RPMI7951 (cell line): Measurements from ENCODE around the gene ANKRD42. TPM values are rescaled to one million over a fixed set of nuclear protein-coding genes. Genes with fewer than 3 reads are reported as not detected.

Source experiments
- DNase-seq: peaks from one replicate; pipeline ENCODE4 v3.0.0-alpha.2; 2012; ENCODE audit warnings: low read depth
- total RNA-seq: library from RNA; depleted of rRNA; stranded (reverse); fragments of >200 nt; shearing (Covaris generic); gene quantifications from 2 replicates; pipeline ENCODE4 v1.2.3, GENCODE V29; 2014; rRNA removed

ANKRD42 gene
- total RNA-seq: 4.5 and 5.8 TPM in 2 replicates

DNA sequence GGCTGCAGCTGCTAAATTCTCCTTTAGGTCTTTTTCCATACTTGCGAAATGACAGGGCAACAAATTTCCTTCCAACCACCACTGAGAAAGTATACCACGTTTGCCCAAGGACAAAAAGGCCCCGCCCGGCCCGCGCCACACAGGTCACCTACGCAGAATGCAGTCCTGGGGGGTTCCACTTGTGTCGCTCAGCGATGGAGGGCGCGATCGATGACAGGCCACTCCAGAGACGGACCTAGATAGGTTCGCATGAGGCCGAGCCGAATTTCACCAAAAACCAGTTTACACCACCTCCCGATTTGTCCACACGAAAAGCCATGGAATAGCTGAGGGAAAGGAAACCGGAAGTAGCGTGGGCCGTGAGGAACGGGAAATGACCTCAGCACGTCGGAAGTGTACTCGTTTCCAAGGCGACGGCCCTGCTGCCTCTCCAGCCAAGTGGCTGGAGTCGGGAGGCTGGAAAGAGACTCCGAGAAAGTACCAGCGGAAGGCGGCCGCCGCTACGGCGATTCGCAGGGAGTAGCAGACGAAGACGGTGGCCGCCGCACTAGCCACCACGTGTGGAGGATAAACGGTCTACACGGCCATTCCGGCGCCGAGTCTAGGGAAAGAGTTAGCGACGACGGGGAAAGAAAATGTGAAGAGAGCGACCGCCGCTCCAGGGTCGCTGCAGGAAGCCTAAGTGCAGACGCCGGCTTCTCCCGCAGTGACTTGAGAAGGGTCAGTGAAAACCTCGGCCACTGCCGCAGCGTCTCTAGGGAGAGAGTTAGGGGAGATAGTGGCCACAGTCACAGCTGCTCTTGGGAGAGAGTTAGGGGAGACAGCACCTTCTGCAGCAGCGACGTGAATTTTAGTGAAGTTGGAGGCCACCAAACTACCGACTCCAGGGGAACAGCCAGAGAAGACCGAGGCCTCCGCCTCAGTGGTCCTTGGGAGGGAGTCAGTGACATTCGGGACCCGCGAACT is at the start of gene ANKRD42:
TSS of gene ANKRD42 (plus strand) at position 398 of the 966 bp plus-strand sequence. CDS start 959 bp downstream, outside the sequence.
- DNase-seq: peak; percentile 95

DNA sequence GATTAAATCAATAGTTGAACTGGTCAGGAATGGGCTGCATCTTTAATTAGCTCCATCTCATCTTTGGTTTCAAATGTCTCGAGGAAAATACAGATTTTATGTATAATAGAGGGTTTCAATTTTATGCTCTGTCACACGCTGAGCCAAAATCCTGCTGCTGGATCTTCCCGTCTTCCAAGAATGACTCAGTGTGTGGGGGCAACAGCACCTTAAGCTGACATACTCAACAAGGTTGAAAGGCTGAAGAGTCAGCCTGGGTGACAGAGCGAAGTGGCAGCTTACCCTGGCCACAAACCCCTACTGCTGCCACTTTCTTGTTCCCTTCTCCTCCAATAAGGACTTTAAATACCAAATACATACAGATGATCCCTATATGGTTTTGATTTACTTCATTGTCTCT is 45.6 kb upstream of the ANKRD42 start:
- DNase-seq: no peak

DNA sequence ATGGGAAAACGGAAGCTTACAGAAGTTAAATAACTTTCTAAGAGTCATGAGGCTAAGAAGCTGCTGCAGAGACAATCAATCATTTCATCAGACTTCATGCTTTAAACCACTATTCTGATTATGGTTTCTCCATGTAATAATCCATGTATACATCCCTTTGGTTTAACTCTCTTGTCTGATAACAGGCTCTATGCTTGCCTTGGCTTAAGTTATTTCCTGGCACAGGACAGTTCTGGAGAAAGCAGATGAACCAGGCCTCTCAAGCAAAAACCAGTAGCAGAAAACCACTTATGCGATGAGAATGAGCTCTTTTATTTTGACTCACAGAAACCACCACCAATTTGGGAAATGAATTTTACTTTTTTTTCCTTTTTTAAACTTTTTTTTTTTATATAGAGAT is 43.1 kb upstream of the ANKRD42 start:
- no peak for DNase-seq

DNA sequence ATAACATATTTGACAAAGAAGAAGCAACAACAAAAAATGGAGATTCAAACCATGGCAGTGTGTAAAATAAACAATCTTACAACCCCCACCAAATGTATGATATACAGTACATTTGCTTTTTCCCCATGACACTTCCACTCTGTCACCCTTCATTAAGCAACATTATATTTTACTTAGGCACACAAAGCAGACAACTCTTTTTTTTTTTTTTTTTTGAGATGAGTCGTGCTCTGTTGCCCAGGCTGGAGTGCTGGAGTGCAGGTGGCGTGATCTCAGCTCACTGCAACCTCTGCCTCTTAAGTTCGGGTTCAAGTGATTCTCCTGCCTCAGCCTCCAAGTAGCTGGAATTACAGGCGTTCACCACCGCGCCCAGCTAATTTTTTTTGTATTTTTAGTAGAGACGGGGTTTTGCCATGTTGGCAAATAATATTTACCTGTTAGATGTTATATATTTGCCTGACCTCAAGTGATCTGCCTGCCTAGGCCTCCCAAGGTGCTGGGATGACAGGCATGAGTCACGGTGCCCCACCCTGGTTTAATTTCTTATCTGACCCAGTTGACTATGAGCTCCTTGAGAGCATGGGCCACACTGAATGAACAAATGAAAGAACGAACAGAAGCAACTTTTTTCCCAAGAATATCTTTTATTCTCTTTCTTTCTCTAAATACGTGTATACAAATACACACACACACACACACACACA is 42.1 kb upstream of the ANKRD42 start:
- DNase-seq: no peak

DNA sequence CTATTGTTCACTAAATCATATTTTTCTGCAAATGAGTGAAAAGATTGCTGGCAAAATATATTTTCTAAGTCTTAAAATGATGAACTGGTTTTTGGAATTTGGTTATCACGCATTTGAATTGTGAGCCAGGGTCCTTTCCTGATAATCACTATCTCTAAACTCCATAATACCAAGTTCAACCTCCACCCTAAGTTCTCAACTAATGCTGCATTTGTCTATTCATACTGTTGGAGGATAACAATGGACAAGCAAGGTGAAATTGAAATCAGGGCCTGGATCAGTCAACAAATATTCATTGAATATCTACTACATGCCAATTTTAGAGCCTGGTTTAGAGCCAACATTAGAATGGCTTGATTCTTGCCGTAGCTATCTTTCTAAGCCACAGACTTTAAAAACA is 41.2 kb upstream of the ANKRD42 start:
- no peak for DNase-seq

DNA sequence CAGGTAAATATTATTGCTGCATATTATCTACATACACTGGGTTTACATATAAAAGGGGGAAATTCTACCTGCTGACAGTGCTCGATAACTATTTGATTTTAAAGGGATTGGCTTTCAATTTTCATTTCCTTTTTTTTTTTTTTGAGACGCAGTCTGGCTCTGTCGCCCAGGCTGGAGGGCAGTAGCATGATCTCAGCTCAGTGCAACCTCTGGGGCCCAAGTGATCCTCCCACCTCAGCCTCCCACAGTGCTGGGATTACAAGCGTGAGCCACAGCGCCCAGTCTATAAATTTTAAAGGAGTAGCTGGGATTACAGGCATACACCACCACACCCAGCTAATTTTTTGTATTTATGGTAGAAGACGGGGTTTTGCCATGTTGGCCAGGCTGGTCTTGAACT is 39.7 kb upstream of the ANKRD42 start:
- no peak for DNase-seq

DNA sequence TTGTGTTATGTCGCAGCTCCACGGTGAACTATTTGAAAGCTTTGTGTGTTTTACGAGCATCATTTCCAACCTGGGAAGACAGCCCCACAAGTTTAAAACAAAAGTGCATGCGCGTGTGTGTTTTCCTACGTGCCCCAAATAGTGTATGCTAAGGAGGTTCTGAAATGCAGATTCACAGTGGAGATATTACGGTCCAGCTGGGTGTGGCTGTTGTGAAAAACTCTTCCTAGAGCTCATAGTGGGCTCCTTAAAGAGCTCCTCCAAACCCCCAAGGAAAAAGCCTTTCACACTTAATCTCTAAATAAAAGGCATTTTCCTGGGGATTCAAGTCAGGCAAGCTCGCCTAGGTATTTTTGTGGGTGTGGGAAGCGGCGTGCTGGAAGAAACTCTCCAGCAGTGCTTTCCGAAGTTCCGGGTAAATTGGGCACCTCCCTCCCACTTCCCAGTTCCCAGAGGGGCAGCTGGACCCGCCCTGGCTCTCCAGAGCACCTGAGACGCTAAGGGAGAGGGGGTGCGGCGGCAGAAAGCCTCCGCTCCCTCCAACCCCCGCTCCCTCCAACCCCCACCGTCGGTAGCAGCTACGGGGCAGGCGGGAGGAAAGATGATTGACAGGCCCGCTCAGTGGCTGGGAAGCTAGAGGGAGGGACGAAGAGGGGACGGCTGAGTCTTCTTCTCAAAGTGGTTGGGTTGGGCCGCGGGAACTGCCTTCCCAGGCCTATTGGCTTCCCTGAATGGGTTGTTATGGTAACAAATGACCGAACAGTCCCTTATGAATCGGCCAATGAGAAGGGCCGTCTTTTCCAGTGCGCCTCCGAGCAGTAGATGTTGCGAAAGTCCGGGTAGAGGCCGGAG is 37.1 kb upstream of the ANKRD42 start:
- peak; percentile 100 for DNase-seq

DNA sequence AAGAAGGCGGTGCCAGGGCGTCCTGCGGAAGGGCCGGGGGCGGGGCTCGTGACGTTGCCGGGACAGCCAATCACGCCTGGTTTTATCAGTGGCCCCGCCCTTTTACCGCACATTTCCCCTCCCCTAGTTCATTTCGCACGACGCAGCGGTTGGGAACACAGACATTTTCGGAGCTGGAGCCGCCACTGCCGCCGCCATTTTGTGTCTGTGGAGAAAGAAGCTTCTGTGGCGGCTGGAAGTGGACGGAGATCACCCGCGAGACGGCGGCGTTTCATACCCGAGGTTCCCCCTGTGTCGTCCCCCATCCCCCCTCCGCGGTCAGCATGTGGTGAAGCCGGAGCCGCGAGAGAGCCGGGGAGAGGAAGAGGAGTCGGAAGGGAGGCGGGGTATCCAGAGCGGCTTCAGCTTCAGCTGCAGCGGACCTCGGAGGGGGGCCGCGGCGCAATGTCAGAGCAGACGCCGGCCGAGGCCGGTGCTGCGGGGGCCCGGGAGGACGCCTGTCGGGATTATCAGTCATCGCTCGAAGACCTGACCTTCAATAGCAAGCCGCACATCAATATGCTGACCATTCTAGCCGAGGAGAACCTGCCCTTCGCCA is 36.4 kb upstream of the ANKRD42 start, which contains the start of gene PCF11:
TSS of gene PCF11 (plus strand) at position 136 of the 598 bp plus-strand sequence. CDS start at position 445, 309 bp downstream.
- no peak for DNase-seq

DNA sequence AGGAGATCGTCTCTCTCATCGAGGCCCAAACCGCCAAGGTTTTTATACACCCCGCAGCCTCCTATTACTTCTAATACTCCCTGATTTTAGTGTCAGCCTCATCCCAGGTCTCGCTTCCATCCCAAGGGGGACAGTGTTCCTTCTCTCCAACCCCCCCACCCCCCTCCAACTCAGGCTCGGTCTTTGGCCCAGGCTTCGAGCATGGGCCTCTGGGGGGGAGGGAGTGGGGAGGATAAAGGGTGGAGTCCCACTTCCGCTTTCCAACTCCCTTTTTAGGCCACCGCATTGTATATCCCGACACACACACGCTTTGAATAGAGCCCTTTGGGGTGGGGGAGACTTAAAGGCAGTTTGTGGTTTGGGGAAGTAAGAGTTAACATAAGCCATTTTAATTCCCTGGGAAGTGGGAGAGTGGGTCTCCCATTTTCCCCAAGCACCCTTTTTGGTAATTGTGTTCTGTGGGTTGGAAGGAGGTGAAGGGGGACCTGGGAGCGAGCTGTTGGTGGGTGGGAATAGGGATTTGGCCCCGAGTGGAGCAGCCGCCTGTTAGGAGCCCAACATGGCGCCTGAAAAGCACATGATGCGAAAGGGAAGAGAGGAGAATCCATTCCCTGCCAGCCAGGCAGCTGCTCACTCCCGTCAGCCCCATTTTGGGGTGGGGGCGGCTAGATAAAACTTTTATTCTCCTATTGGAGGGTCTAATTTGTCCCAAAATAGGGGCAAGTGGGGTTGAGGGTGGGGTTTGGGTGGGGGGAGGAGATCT is 35.7 kb upstream of the ANKRD42 start:
- peak; percentile 51 for DNase-seq

DNA sequence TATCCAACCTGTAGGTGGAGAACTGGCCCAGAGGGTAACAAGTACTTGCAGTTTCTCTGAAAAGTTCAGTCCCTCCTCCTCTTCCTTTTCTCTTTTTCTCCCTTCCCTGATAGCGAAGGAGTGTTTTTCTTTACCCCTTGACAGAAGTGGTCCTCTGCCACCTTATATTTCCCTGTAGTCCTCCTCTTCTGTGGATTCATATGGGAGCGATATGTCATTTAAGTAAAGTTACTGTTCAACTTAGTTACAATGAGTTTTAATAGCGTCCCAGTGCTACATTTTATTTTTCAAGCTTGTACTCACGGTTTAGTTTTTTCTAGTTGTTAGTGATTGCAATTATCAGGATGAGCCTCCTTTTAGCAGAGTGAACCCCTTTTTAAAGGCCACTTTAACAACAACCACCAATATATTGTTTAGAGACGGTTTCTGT is 35.1 kb upstream of the ANKRD42 start:
- peak; percentile 20 for DNase-seq

DNA sequence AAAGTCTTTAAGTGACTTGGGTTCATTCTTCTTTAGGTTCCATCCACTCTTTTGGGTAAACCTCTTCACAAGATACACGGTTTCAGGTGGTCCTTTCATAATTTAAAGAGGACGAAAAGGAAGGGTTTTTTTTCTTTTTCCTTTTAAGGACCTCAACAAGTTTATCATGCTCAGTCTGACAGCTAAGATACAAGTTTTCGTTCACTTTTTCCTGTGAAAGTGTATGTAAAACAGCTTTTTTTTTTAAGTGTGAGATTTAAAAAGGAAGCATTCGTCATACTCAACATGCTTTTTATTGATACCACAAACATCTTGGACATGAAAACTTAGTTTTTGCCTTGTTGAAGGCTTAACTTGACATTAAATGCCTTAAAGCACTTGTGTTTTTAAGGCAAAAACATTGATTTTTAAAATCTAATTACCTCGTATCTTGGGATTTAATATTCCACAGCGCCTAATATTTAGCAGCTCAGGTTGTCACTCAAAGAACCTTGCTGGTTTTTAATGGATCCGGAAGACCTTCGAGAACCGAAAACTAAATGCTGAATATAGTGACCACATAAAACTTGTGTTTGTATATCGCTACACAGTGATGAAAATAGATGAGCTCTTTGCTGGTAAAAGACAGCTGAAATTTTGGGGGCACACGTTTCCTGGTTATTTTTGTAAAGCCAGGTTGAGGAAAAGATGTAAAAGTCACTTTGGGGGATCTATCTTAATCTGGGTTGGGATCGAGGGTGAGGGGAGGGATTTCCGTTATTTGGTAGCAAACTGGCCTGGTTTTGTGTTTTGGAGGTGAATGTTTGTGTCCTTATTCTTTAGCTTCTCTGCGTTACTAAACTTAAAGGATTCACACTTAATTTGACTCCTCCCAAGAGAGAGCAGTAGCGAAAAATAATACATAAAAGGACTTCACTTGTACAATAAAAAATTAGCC is 34.3 kb upstream of the ANKRD42 start:
- DNase-seq: no peak

DNA sequence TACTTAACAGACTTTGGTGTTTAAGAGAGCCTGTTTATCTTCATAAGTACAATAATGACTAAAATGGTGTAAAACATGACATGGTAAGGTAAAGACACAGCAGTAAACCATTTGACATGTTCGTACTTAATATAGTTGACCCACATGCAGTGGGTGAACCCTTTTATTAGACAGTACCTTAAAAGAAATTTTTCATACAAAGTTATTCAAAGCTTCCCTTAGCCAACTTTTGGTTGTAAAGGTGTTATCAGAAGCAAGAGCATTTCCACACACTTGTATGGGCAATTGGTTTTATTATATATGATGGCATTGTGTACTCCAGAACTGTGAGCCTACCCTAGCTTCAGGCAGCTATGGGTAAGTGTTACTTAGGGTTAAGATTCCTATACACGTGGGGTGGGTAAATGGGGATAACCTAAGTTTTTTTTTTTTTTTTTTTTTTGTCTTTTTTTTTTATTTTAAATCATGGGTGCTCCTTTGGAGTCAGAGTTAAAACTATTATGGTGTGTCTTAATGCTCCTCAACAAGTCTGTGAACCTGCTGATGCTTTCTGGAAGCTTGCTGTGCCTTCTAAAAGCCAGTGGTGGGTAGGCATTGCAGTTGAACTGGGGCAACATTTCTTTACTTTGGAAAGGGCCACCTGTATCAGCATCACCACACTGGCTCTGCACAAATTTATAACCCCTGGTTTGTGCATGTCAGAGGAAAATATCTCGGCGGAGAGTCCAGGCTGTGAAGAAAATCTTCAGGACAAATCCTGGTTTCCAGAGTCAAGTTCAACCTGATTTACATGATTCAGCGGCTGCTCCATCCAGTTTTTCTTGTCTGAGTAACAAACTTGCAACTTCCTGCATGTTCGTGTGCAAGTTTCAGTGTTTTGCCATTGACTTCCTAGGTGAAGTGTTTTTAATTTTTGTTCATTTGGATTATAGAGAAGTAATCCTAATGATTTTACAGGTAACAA is 33.3 kb upstream of the ANKRD42 start:
- peak; percentile 19 for DNase-seq

DNA sequence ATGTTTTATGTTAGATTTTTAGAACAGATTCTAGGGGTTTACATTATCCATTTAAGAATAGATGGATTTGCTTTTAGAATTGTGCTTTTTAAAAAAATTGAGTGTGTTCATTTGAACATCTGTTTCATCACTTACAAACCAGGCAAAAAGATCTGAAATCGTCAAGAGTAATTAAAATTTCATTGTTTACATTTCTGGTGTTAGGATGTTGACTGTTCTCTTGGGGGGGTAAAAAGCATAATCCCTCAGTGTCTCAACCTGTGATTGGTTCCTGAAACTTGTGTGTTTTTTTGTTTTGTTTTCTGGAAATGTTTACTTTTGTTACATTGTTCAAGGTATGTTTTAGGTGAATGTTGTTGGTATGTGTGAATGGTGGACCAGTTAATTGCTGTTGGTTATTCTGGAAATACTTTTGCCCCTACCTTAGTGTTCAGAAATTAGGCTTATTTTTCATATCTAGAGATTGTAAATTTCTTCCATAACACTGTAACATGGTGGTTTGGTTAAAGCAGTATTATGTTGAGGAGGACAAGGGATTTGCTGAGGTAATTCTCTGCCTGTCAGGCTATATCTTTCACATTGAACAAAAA is 31.8 kb upstream of the ANKRD42 start:
- DNase-seq: no peak

DNA sequence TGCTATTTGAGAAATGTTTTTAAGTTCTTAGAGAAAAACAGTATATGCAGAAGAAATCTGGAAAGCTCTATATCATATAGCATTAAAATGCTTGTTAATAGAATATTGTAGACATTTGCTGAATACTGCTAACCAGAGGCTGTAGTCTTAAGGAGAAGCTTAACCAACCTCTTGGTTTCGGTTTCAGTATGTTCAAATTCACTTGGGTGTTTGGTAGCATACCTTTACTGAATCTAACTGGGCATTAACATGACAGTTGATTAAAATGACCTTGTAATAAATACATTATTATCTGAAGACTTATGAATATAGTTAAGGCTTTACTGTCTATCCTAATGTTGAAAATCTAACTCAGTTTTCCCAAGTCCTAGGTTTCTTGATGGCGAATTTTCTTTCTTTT is 31.1 kb upstream of the ANKRD42 start:
- no peak for DNase-seq

DNA sequence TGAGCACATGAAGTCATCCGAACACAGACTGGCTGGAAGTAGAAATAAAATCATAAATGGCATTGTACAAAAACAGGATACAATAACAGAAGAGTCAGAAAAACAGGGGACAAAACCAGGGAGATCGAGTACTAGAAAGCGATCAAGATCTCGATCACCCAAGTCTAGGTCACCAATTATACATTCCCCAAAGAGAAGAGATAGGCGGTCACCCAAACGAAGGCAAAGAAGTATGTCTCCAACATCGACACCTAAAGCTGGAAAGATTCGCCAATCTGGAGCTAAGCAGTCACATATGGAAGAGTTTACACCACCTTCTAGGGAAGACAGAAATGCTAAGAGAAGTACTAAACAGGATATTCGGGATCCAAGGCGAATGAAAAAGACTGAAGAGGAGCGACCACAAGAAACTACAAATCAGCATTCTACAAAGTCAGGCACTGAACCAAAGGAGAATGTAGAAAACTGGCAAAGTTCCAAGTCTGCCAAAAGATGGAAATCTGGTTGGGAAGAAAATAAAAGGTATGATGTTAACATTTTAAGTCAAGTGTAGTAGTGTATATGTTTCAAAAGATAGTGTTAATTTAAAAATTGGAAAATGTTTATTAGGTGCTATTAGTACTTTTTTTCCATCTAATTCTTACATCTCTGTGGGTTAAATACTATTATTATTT is 27.2 kb upstream of the ANKRD42 start:
- no peak for DNase-seq

DNA sequence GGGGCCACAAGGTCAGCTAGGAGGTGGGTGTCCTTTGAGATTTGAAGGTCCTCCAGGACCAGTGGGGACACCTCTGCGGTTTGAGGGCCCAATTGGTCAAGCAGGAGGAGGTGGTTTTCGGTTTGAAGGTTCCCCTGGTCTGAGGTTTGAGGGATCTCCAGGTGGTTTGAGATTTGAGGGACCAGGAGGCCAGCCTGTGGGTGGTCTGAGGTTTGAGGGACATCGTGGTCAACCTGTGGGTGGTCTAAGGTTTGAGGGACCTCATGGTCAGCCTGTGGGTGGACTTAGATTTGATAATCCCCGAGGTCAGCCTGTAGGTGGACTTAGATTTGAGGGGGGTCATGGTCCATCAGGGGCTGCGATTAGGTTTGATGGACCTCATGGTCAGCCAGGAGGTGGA is 24.8 kb upstream of the ANKRD42 start:
- no peak for DNase-seq

DNA sequence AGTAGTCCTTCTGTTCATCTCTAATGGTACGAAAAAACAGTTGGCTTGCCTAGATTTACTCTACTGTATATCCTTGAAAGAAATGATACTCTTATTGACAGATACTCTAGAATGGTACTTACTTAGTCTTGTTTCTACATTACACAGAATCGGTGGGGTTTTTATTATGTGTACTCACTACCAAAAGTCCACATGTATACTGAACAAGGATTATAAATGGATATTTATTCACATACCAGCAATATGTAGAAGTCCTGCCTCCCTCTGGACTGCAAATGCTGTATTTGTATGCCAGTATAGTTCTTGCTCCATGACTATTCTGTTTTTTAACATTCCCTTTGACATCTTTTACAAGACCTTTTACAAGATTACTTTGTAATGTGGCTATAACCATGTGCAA is 22.6 kb upstream of the ANKRD42 start:
- no peak for DNase-seq
